Body of pancreas (tissue), 4 donors: ENCODE measurements around the gene SLC41A1. TPM values are rescaled to one million over a fixed set of nuclear protein-coding genes. Genes with fewer than 3 reads are reported as not detected.

Source experiments
- ATAC-seq: fragments of 150-250 bp; one replicate; pipeline ENCODE4 v1.9.1; 2016
- DNase-seq, 4 donors: peaks; one replicate each; pipeline ENCODE4 v3.0.0-alpha.2; 2019
- H3K27ac ChIP-seq, 4 donors: fragments of 200-600 bp; sonication (generic); 1 replicate in 3 of 4; 2 replicates in 1 of 4; pipeline versions ENCODE4 v1.5.1 to v1.6.1; 2016 to 2019; ENCODE audit warnings: mild to moderate bottlenecking in 1 of 4, mixed read lengths in 1 of 4, moderate library complexity in 1 of 4
- H3K27me3 ChIP-seq, 2 donors: fragments of 200-600 bp; sonication (generic); one replicate each; pipeline ENCODE4 v1.6.0; 2016; ENCODE audit warnings: mild to moderate bottlenecking in 1 of 2
- H3K36me3 ChIP-seq, 2 donors: fragments of 200-600 bp; sonication (generic); replicated peaks in 1 of 2; 2 replicates each; pipeline ENCODE4 v1.5.1; 2016; ENCODE audit warnings: low read depth in 2 of 2; ENCODE audit not compliant: insufficient read depth in 1 of 2
- H3K4me1 ChIP-seq: fragments of 200-600 bp; sonication (generic); one replicate; pipeline ENCODE4 v1.6.0; 2016
- H3K4me3 ChIP-seq, 2 donors: fragments of 200-600 bp; sonication (generic); 1 replicate in 1 of 2; 2 replicates in 1 of 2; pipeline ENCODE4 v1.5.1; 2016 to 2019
- H3K9me3 ChIP-seq, 3 donors: fragments of 200-600 bp; sonication (generic); 1 replicate in 2 of 3; 2 replicates in 1 of 3; pipeline ENCODE4 v1.5.1; 2016
- POLR2A ChIP-seq, 3 donors: fragments of 450-650 bp; IDR thresholded peaks; one replicate each; pipeline ENCODE4 v1.6.1; 2016; ENCODE audit warnings: antibody characterized with exemption in 3 of 3, mild to moderate bottlenecking in 2 of 3
- whole genome bisulfite sequencing, 2 donors: methylation state at CpG; one replicate each; pipeline ENCODE4 v1.1.5; 2017; 5-methylcytosine and 5-hydroxymethylcytosine counted together
- intact Hi-C: fragments of 100-400 bp; cut with DNase I; formaldehyde crosslinking; loops from one replicate; pipeline ENCODE4 v1.15.1; 2023
- total RNA-seq, 2 donors: library from RNA; depleted of rRNA; stranded (reverse); fragments of >200 nt; gene quantifications; one replicate each; pipeline ENCODE4 v1.1.0, GENCODE V29; 2016
- TF ChIP-seq, protein P1 (sequence below), 7 experiments: fragments of 450-650 bp in 4 of 7; fragments of 200-600 bp in 3 of 7; sonication (generic) in 3 of 7; IDR thresholded peaks; one replicate each; pipeline ENCODE4 v1.5.1; 2016 to 2019; ENCODE audit warnings: antibody characterized with exemption in 7 of 7

Gene SLC41A1
- total RNA-seq, 2 donors from 2014 or later = 36.9 to 41.8 TPM

DNA sequence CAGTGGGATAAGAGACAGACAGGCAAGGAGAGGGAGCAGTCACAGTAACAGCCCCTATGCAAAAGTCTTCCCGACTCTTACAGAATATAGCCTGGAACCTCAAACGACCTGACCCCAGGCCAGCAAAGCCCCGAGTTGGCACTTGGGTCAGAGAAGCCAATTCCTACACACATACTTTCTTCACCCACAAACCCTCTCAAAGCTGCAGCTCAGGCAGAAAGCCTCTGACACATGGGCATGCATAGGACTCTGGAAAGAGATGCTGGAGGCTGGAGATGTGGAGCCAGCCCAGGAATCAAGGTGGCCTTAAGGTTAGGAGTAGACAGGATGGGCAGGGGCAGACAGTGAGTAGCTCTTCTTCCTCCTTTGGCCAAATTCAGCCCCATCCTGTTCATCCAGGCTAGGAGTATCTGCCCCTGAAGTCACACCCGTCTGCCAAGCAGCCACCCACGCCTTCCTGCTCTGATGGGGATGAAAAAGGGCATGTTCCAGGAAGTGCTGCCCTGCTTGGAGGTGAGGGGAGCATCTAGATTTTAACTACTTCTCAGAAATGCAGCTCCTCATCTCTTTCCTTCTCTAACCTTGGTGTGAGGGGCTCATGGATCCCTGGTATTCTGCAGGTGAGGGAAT lies 7.8 kb downstream of the SLC41A1 start:
- ATAC-seq = no peak
- H3K27me3 ChIP-seq = no peaks in the 10 kb centered on the region
- TF ChIP-seq POLR2A (IDR thresholded peaks at IDR 0.05) = no peak
- TF ChIP-seq, protein P1, sequence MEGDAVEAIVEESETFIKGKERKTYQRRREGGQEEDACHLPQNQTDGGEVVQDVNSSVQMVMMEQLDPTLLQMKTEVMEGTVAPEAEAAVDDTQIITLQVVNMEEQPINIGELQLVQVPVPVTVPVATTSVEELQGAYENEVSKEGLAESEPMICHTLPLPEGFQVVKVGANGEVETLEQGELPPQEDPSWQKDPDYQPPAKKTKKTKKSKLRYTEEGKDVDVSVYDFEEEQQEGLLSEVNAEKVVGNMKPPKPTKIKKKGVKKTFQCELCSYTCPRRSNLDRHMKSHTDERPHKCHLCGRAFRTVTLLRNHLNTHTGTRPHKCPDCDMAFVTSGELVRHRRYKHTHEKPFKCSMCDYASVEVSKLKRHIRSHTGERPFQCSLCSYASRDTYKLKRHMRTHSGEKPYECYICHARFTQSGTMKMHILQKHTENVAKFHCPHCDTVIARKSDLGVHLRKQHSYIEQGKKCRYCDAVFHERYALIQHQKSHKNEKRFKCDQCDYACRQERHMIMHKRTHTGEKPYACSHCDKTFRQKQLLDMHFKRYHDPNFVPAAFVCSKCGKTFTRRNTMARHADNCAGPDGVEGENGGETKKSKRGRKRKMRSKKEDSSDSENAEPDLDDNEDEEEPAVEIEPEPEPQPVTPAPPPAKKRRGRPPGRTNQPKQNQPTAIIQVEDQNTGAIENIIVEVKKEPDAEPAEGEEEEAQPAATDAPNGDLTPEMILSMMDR (IDR thresholded peaks at IDR 0.05) = no peak
- DNase-seq = no peak
- 37 to 39% methylated on average over 3 to 5 of the region's 5 CpGs for WGBS, 2 donors
- peak overlapping the region in 1 of 4 donors; percentile 20 for H3K27ac ChIP-seq
- peaks cover 94% of the 10 kb centered on the region for H3K4me1 ChIP-seq
- intact Hi-C loops = loop anchor here (5.0 kb wide), 1 partner anchor 37 kb away; no protein-coding TSS in a partner anchor
- H3K4me3 ChIP-seq = no peak overlapping the region
- H3K36me3 ChIP-seq = no peaks in the 10 kb centered on the region
- H3K9me3 ChIP-seq = no peaks in the 10 kb centered on the region

DNA sequence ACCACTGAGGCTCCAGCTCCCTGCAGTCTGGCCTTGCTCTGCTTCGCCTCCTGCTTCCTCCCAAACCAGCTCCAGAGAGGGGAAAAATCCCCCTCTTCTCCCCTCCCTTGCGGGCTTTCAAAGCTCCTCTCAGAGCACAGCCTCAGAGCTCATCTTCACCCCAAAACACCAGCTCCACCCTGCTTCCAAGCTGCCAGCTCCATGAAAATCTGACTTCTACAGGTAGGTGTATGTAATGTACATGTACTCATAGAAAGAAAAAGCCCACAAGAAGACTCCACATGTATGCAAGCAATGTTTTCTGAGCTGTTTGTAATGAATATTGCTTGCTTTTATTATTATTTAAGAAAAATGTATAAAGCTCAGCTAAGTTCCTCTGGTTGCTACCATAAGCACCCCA lies 8.4 kb downstream of the SLC41A1 start:
- intact Hi-C loops = loop anchor here (5.0 kb wide), 1 partner anchor 38 kb away; no protein-coding TSS in a partner anchor
- Histone ChIP-seq H3K36me3 (no peaks in the 10 kb centered on the region), H3K4me3 (no peak overlapping the region), H3K9me3 (no peaks in the 10 kb centered on the region), H3K27ac (peak overlapping the region in 2 of 4 donors; percentile 20 to 37), H3K4me1 (peaks cover 94% of the 10 kb centered on the region), H3K27me3 (no peaks in the 10 kb centered on the region)
- TF ChIP-seq, protein P1 (IDR thresholded peaks at IDR 0.05) = no peak
- no peak for TF ChIP-seq POLR2A (IDR thresholded peaks at IDR 0.05)
- no peak for DNase-seq
- 69 to 72% methylated on average over 2 of the region's 2 CpGs for WGBS, 2 donors
- ATAC-seq = no peak

DNA sequence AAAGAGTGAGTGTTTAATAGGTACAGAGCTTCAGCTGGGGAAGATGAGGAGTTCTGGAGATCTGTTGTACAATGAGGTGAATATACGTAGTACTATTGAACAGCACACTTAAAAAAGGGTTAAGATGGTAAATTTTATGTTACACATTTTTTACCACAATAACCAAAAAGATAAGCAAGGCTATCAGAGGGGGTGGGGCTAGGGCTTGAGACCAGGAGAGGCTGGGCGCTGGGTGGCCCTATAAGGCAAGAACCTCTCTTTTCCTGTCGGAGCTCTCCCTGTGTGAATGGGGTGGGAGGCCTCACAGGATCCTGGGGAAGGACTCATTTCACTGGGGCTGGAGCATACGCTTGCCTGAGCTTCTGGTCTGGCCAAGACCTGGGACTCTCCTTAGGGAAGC lies 9.0 kb downstream of the SLC41A1 start:
- Histone ChIP-seq H3K36me3 (peaks cover 2% of the 10 kb centered on the region in 2 donors), H3K4me3 (no peak overlapping the region), H3K4me1 (peaks cover 94% of the 10 kb centered on the region), H3K27ac (peak overlapping the region in 3 of 4 donors; percentile 13 to 37 (median 22)), H3K9me3 (no peaks in the 10 kb centered on the region), H3K27me3 (no peaks in the 10 kb centered on the region)
- WGBS, 2 donors = 28 to 52% methylated on average over 4 of the region's 4 CpGs
- TF ChIP-seq, protein P1 (IDR thresholded peaks at IDR 0.05) = no peak
- no peak for TF ChIP-seq POLR2A (IDR thresholded peaks at IDR 0.05)
- DNase-seq = no peak
- intact Hi-C loops = no loop called here
- ATAC-seq = no peak

DNA sequence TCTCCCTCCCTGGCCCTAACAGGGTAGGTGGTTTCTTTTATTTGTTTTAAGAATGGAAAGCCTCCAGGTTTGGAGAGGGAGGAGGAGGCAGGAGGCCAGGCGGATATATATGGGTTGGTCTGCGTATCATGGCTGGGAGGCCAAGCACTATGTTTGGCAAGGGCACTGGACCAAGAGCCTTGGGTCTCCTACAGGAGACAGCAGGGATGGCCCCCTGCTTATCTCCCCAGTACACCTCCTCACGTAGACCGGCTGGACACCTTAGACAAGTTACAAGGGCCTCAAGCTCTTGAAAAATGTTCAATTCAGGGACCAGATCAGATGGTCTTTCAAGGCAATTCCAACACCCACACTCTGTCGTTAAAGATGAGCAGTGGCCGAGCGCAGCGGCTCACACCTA lies 10.9 kb downstream of the SLC41A1 start:
- WGBS, 2 donors = 64 to 69% methylated on average over 8 of the region's 8 CpGs
- H3K27ac ChIP-seq = peak overlapping the region; percentile 11 to 86 (median 82)
- H3K36me3 ChIP-seq = peaks cover 4 to 12% of the 10 kb centered on the region in 2 donors
- TF ChIP-seq, protein P1 (IDR thresholded peaks at IDR 0.05) = no peak
- no peak for TF ChIP-seq POLR2A (IDR thresholded peaks at IDR 0.05)
- DNase-seq = peak in 1 of 4 donors; percentile 40
- no peaks in the 10 kb centered on the region for H3K9me3 ChIP-seq
- peaks cover 85% of the 10 kb centered on the region for H3K4me1 ChIP-seq
- no peaks in the 10 kb centered on the region for H3K27me3 ChIP-seq
- ATAC-seq = no peak
- no peak overlapping the region for H3K4me3 ChIP-seq
- intact Hi-C loops = no loop called here
